HepG2 (cell line): Measurements from ENCODE around the gene NRG3. TPM values are rescaled to one million over a fixed set of nuclear protein-coding genes. Genes with fewer than 3 reads are reported as not detected.

Experiments used
- ATAC-seq: fragments of 200-7000 bp; cut with Tn5 transposase; 3 replicates; pipeline ENCODE4 v1.9.1; 2020; ENCODE audit warnings: mild to moderate bottlenecking, moderate library complexity
- BruUV-seq: library from RNA; stranded (reverse); fragments of 400-500 nt; replicated peaks from 2 replicates; lab custom pipeline; 2021; lab: Mats Ljungman, UMichigan
- CTCF ChIA-PET: fragments of 300-600 bp; formaldehyde crosslinking; extraction: SDS; loops from one replicate; lab custom pipeline; 2021; ENCODE audit warnings: low total read pairs, inconsistent platforms, low intra/inter-chr PET ratio; lab: Yijun Ruan, JAX
- POLR2A ChIA-PET: fragments of 350-600 bp; sonication (Branson Sonifier 250); formaldehyde crosslinking; loops from one replicate; lab custom pipeline; 2020; ENCODE audit warnings: antibody characterized with exemption, inconsistent platforms; lab: Yijun Ruan, JAX
- DNase-seq: peaks from one replicate; pipeline ENCODE4 v3.0.0-alpha.2; 2015; ENCODE audit warnings: low spot score
- FAIRE-seq: peaks from 3 replicates; lab custom pipeline; 2011; peaks lifted over from hg19 to GRCh38; lab: Jason Lieb, UNC
- H2AFZ ChIP-seq: one replicate; pipeline ENCODE4 v1.6.1; 2011; ENCODE audit warnings: low read length, inconsistent platforms
- H3K27ac ChIP-seq: fragments of 300-600 bp; 3 replicates; pipeline ENCODE4 v1.8.0; 2011; ENCODE audit warnings: mixed run types, mild to moderate bottlenecking, mixed read lengths, low read length, inconsistent platforms; ENCODE audit not compliant: insufficient read depth; ENCODE audit errors: extremely low read length
- H3K27me3 ChIP-seq, 2 experiments: fragments of 200-600 bp in 1 of 2; 2 replicates in 1 of 2; 3 replicates in 1 of 2; pipeline versions ENCODE4 v1.6.0 to v1.8.0; 2011; ENCODE audit warnings: low read length in 2 of 2, mild to moderate bottlenecking in 2 of 2, moderate library complexity in 2 of 2, inconsistent platforms in 1 of 2; ENCODE audit not compliant: insufficient read depth in 2 of 2, control insufficient read depth in 1 of 2
- H3K36me3 ChIP-seq, 2 experiments: fragments of 200-600 bp in 1 of 2; replicated peaks in 1 of 2; 2 replicates in 1 of 2; 3 replicates in 1 of 2; pipeline versions ENCODE4 v1.5.1 to v1.8.0; 2011; ENCODE audit warnings: low read length in 2 of 2, inconsistent platforms in 1 of 2; ENCODE audit not compliant: insufficient read depth in 2 of 2, control insufficient read depth in 1 of 2
- H3K4me1 ChIP-seq: 2 replicates; pipeline ENCODE4 v1.5.1; 2012; ENCODE audit warnings: low read length, inconsistent platforms; ENCODE audit not compliant: insufficient read depth
- H3K4me2 ChIP-seq: 2 replicates; pipeline ENCODE4 v1.6.0; 2011; ENCODE audit warnings: low read depth, low read length, inconsistent platforms
- H3K4me3 ChIP-seq, 3 experiments: fragments of 200-600 bp in 1 of 3; sonication (generic), shearing (Covaris generic) in 1 of 3; replicated peaks in 1 of 3; 2 replicates each; pipeline ENCODE4 v1.5.1; 2011 to 2016; ENCODE audit warnings: low read length in 3 of 3, inconsistent platforms in 2 of 3, low read depth in 2 of 3, mild to moderate bottlenecking in 2 of 3, control low read depth in 1 of 3, mixed read lengths in 1 of 3; ENCODE audit not compliant: insufficient read depth in 1 of 3
- H3K79me2 ChIP-seq: one replicate; pipeline ENCODE4 v1.6.1; 2011; ENCODE audit warnings: low read length, inconsistent platforms; ENCODE audit not compliant: insufficient read depth
- H3K9ac ChIP-seq: 2 replicates; pipeline ENCODE4 v1.6.0; 2011; ENCODE audit warnings: mild to moderate bottlenecking, low read depth, low read length, inconsistent platforms; ENCODE audit not compliant: insufficient read depth
- H3K9me3 ChIP-seq: 2 replicates; pipeline ENCODE4 v1.5.1; 2012; ENCODE audit warnings: mild to moderate bottlenecking, low read length
- H4K20me1 ChIP-seq: 2 replicates; pipeline ENCODE4 v1.6.0; 2011; ENCODE audit warnings: inconsistent platforms, mild to moderate bottlenecking, low read length, moderate library complexity; ENCODE audit not compliant: insufficient read depth
- CERS6 ChIP-seq: sonication (generic); formaldehyde crosslinking; IDR thresholded peaks from 2 replicates; pipeline ENCODE4 v1.5.0; 2020; ENCODE audit warnings: missing genetic modification reagents
- KLF9 ChIP-seq: IDR thresholded peaks from 2 replicates; pipeline ENCODE4 v1.6.1; 2016; ENCODE audit warnings: low read depth
- MLX ChIP-seq: IDR thresholded peaks from 2 replicates; pipeline ENCODE4 v1.6.1; 2016
- REL ChIP-seq: sonication (generic); formaldehyde crosslinking; conservative IDR thresholded peaks from 2 replicates; pipeline ENCODE4 v1.8.0; 2022; ENCODE audit warnings: mild to moderate bottlenecking, missing genetic modification reagents, moderate library complexity
- SRF ChIP-seq: IDR thresholded peaks from 2 replicates; pipeline ENCODE4 v1.6.1; 2011; ENCODE audit warnings: mild to moderate bottlenecking, low read depth, low read length, moderate library complexity
- ZIK1 ChIP-seq: sonication (generic); formaldehyde crosslinking; IDR thresholded peaks from 2 replicates; pipeline ENCODE4 v1.5.0; 2020; ENCODE audit warnings: mild to moderate bottlenecking, low read depth, missing genetic modification reagents, borderline replicate concordance
- ZNF142 ChIP-seq: sonication (generic); formaldehyde crosslinking; IDR thresholded peaks from 2 replicates; pipeline ENCODE4 v1.4.0; 2020; ENCODE audit warnings: missing genetic modification reagents
- ZNF619 ChIP-seq: sonication (generic); formaldehyde crosslinking; IDR thresholded peaks from 2 replicates; pipeline ENCODE4 v1.4.0; 2020; ENCODE audit warnings: mild to moderate bottlenecking, missing genetic modification reagents
- ZNF652 ChIP-seq: IDR thresholded peaks from 2 replicates; pipeline ENCODE4 v1.6.1; 2016; ENCODE audit warnings: low read depth, borderline replicate concordance
- ZNF83 ChIP-seq: sonication (generic); formaldehyde crosslinking; IDR thresholded peaks from 2 replicates; pipeline ENCODE4 v1.4.0; 2020; ENCODE audit warnings: missing genetic modification reagents, mild to moderate bottlenecking, borderline replicate concordance
- WGBS: methylation state at CpG from one replicate; pipeline ENCODE4 v1.1.6; 2017; ENCODE audit warnings: low lambda C conversion rate; 5-methylcytosine and 5-hydroxymethylcytosine counted together
- in situ Hi-C: cut with HindIII; loops from 2 replicates; pipeline ENCODE4 v1.10.0; 2017; ENCODE audit warnings: low pct_unique_long_range_greater_than_20kb; ENCODE audit not compliant: extremely low pct_ligation_motif_present
- intact Hi-C: fragments of 100-400 bp; cut with micrococcal nuclease; formaldehyde crosslinking; loops from one replicate; pipeline ENCODE4 v1.10.0; 2022; ENCODE audit not compliant: unreplicated experiment
- polyA plus RNA-seq, 8 experiments: library from polyadenylated mRNA; depleted of rRNA in 3 of 8; stranded (reverse) in 7 of 8; unstranded in 1 of 8; fragments of >200 nt; fragmentation: Illumina TruSeq in 4 of 8; extraction: Trizol in 4 of 8; gene quantifications; 2 replicates each; pipeline versions ENCODE4 v1.2.1 to v1.2.3, GENCODE V29; 2011 to 2016; ENCODE audit warnings: low read depth in 4 of 8, missing spikeins in 1 of 8, mixed read lengths in 1 of 8; ENCODE audit not compliant: insufficient read depth in 1 of 8
- total RNA-seq, 5 experiments: library from RNA; depleted of rRNA; stranded (reverse); fragments of >200 nt; fragmentation: Illumina TruSeq; extraction: Trizol; gene quantifications; 2 replicates each; pipeline ENCODE4 v1.2.3, GENCODE V29; 2016; ENCODE audit warnings: low read depth in 1 of 5

Gene NRG3
- total and polyA plus RNA-seq, 2 of the 13 experiments (the other 11 are each of a cell fraction or from before 2014, with no cell fraction given), result not detected

GRCh38 chr10:82242778-82243177 lies 367.8 kb downstream of the NRG3 start:
- Histone ChIP-seq H2AFZ (no peak overlapping the region), H3K9ac (no peak overlapping the region), H3K9me3 (peaks cover 79% of the 10 kb centered on the region), H3K36me3 (no peaks in the 10 kb centered on the region), H3K79me2 (no peaks in the 10 kb centered on the region), H3K27me3 (no peaks in the 10 kb centered on the region), H4K20me1 (no peaks in the 10 kb centered on the region), H3K4me3 (no peak overlapping the region), H3K4me2 (no peak overlapping the region), H3K4me1 (no peaks in the 10 kb centered on the region), H3K27ac (no peak overlapping the region)
- intact Hi-C loops, result no loop called here
- CTCF ChIA-PET, result no interaction called here
- DNase-seq, result no peak
- 0% methylated on average over 2 of the region's 2 CpGs for WGBS
- no TSS peak for BruUV-seq
- in situ Hi-C loops, result no loop called here
- TF ChIP-seq ZIK1 (CRISPR knock-in tag), result no peak
- TF ChIP-seq MLX (CRISPR knock-in tag), result no peak
- no peak for TF ChIP-seq CERS6
- TF ChIP-seq REL (CRISPR knock-in tag), result no peak
- TF ChIP-seq ZNF619, result no peak
- TF ChIP-seq ZNF83 (CRISPR knock-in tag), result no peak
- no peak for TF ChIP-seq SRF
- no peak for FAIRE-seq
- no peak for ATAC-seq
- POLR2A ChIA-PET, result no interaction called here

DNA sequence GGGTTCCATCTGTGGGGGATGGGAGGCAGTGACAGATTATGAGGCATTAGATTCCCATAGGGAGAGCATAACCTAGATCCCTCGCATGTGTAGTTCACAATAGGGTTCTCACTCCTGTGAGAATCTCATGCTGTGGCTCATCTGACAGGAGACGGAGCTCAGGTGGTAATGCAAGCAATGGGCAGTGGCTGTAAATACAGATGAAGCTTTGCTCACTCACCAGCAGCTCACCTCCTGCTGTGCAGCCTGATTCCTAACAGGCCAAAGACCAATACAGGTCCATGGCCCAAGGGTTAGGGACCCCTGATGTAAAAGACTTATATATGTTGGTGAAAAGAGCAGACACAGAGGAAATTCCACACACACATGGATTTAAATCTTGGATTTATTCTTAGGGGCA lies 370.2 kb downstream of the NRG3 start:
- ChIA-PET CTCF (no interaction called here), POLR2A (no interaction called here)
- FAIRE-seq, result no peak
- in situ Hi-C loops, result no loop called here
- H3K4me1 ChIP-seq, result no peaks in the 10 kb centered on the region
- H3K4me3 ChIP-seq, result no peak overlapping the region
- no peaks in the 10 kb centered on the region for H3K36me3 ChIP-seq
- no peak for ATAC-seq
- TF ChIP-seq ZNF652, result no peak
- TF ChIP-seq ZNF142 (CRISPR knock-in tag), result no peak
- no peak for TF ChIP-seq KLF9 (CRISPR knock-in tag)
- H3K27ac ChIP-seq, result no peak overlapping the region
- no peak for DNase-seq
- H3K27me3 ChIP-seq, result no peaks in the 10 kb centered on the region
- H3K9me3 ChIP-seq, result peaks cover 88% of the 10 kb centered on the region
- H3K79me2 ChIP-seq, result no peaks in the 10 kb centered on the region
- H4K20me1 ChIP-seq, result no peaks in the 10 kb centered on the region
- H3K4me2 ChIP-seq, result no peak overlapping the region
- no peak overlapping the region for H3K9ac ChIP-seq
- no peak overlapping the region for H2AFZ ChIP-seq
- BruUV-seq, result no TSS peak
- 15% methylated on average over 2 of the region's 2 CpGs for WGBS
- intact Hi-C loops, result no loop called here
